Measurements from ENCODE around the gene TACSTD2.
"Not testable (repeated sequence)": the region's sequence is repeated elsewhere in the genome, so short reads cannot be mapped to it uniquely, and the experiment has no call there.

DNA sequence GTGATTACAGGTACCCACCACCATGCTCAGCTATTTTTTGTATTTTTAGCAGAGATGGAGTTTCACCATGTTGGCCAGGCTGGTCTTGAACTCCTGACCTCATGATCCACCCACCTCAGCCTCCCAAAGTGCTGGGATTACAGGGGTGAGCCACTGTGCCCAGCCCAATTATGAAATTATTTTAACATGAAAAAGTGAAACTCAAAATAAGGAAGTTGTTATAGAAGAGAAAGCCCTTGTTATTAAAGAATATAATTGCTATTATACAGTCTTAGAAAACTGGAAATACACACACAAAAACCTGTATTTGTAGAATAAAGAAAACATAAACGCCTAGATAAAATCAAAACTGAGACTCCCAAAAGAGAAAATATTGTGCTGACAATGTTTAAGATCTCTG lies 45.2 kb downstream of the TACSTD2 start:
- TF ChIP-seq, protein P1, sequence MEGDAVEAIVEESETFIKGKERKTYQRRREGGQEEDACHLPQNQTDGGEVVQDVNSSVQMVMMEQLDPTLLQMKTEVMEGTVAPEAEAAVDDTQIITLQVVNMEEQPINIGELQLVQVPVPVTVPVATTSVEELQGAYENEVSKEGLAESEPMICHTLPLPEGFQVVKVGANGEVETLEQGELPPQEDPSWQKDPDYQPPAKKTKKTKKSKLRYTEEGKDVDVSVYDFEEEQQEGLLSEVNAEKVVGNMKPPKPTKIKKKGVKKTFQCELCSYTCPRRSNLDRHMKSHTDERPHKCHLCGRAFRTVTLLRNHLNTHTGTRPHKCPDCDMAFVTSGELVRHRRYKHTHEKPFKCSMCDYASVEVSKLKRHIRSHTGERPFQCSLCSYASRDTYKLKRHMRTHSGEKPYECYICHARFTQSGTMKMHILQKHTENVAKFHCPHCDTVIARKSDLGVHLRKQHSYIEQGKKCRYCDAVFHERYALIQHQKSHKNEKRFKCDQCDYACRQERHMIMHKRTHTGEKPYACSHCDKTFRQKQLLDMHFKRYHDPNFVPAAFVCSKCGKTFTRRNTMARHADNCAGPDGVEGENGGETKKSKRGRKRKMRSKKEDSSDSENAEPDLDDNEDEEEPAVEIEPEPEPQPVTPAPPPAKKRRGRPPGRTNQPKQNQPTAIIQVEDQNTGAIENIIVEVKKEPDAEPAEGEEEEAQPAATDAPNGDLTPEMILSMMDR (IDR thresholded peaks at IDR 0.05) = not testable (repeated sequence)
- not testable (repeated sequence) for TF ChIP-seq POLR2A (IDR thresholded peaks at IDR 0.05)
